Adrenal gland (tissue), 12 donors: Measurements from ENCODE around the gene DLGAP1. TPM values are rescaled to one million over a fixed set of nuclear protein-coding genes. Genes with fewer than 3 reads are reported as not detected.

ENCODE experiments used
- DNase-seq, 7 donors: peaks; one replicate each; pipeline ENCODE4 v3.0.0-alpha.2; 2019 to 2020
- H3K27ac ChIP-seq, 5 donors: fragments of 200-600 bp; sonication (generic) in 4 of 5; 1 replicate in 3 of 5; 2 replicates in 2 of 5; pipeline versions ENCODE4 v1.5.1 to v1.8.0; 2016 to 2020; ENCODE audit warnings: mild to moderate bottlenecking in 1 of 5
- H3K27me3 ChIP-seq: fragments of 200-600 bp; 2 replicates; pipeline ENCODE4 v1.8.0; 2021
- H3K36me3 ChIP-seq, 2 donors: fragments of 200-600 bp; replicated peaks in 1 of 2; 1 replicate in 1 of 2; 2 replicates in 1 of 2; pipeline versions ENCODE4 v1.5.1 to v1.8.0; 2018 to 2022
- H3K4me1 ChIP-seq, 2 donors: fragments of 200-600 bp; replicated peaks in 1 of 2; 1 replicate in 1 of 2; 2 replicates in 1 of 2; pipeline versions ENCODE4 v1.5.1 to v1.8.0; 2018 to 2021
- H3K4me3 ChIP-seq, 4 donors: fragments of 200-600 bp; sonication (generic) in 3 of 4; one replicate each; pipeline ENCODE4 v1.5.1; 2016 to 2018
- H3K9me3 ChIP-seq, 3 donors: fragments of 200-600 bp; sonication (generic) in 1 of 3; replicated peaks in 1 of 3; 1 replicate in 2 of 3; 2 replicates in 1 of 3; pipeline versions ENCODE4 v1.5.1 to v1.8.0; 2016 to 2021
- CTCF ChIP-seq, 6 experiments: fragments of 450-650 bp in 4 of 6; fragments of 200-600 bp in 2 of 6; sonication (generic) in 1 of 6; IDR thresholded peaks; 1 replicate in 5 of 6; 2 replicates in 1 of 6; pipeline versions ENCODE4 v1.5.1 to v1.8.0; 2016 to 2021; ENCODE audit warnings: antibody characterized with exemption in 6 of 6, mild to moderate bottlenecking in 2 of 6, moderate library complexity in 1 of 6
- POLR2A ChIP-seq, 2 donors: fragments of 450-650 bp; IDR thresholded peaks; one replicate each; pipeline ENCODE4 v1.6.1; 2017; ENCODE audit warnings: antibody characterized with exemption in 2 of 2, mild to moderate bottlenecking in 2 of 2, moderate library complexity in 1 of 2
- WGBS, 4 donors: extraction: QIAGEN DNeasy Blood & Tissue Kit in 2 of 4; methylation state at CpG; one replicate each; pipeline versions ENCODE4 v1.1.5 to v1.1.7; 2013 to 2017; 5-methylcytosine and 5-hydroxymethylcytosine counted together
- intact Hi-C, 2 donors: fragments of 100-400 bp; cut with DNase I; formaldehyde crosslinking; loops; one replicate each; pipeline versions ENCODE4 v1.14.1 to v1.15.0; 2022 to 2023
- polyA plus RNA-seq, 3 donors: library from polyadenylated mRNA; stranded (reverse); fragments of 200-250 nt in 2 of 3; fragments of 350-450 nt in 1 of 3; fragmentation: Illumina TruSeq in 1 of 3; extraction: RNeasy Lipid Tissue Mini Kit (QIAGEN cat#74804) in 1 of 3; gene quantifications; one replicate each; pipeline ENCODE4 v1.2.3, GENCODE V29; 2013 to 2014
- total RNA-seq, 9 donors: library from RNA; depleted of rRNA in 4 of 9; stranded (reverse); fragments of >200 nt in 4 of 9; fragments of 120-200 nt in 1 of 9; fragmentation: NEBNext Ultra II Directional in 1 of 9; extraction: Animal tissue kit (Norgen Biotek cat#: 25700) in 1 of 9; gene quantifications; one replicate each; pipeline versions ENCODE4 v1.1.0 to v1.2.4, GENCODE V29; 2013 to 2023
- donor health status: healthy with polysubstance abuse.
- donor health status: Bipolar disorder and iron deficiency.
- donor health status: DM: yes; HTN: yes; CAD: no.
- donor health status: DM: no; HTN: no; CAD: no.
- donor health status: DM: no; HTN: no; CAD: no.
- donor health status: DM: yes; HTN: yes; CAD: no.

DLGAP1 gene
- total and polyA plus RNA-seq, 12 donors: 1.7 to 30.9 (median 12.9) TPM

DNA sequence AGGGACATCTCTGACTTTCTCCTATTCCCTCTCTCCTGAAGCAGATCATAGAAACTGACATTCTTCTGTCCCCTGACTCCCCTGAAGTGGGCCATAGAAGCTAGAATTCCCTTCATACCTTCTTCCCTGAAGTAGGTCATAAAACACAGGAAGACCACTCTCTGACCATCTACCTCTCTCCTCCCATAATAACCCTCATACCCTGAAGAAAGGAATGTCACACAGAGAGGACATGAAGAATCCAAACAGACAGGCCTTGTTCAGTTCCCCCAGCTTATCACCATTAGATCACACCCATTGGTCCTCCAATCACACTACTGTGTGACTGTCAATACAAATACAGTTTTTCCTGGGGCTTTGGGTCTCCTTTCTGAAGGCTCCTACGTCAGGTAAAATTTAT is 347.1 kb downstream of the DLGAP1 start:
- H3K4me1 ChIP-seq: no peaks in the 10 kb centered on the region
- H3K36me3 ChIP-seq: no peaks in the 10 kb centered on the region
- H3K4me3 ChIP-seq: no peak overlapping the region
- TF ChIP-seq POLR2A (IDR thresholded peaks at IDR 0.05) (no peak), CTCF (IDR thresholded peaks at IDR 0.05) (no peak)
- no peaks in the 10 kb centered on the region for H3K27me3 ChIP-seq
- H3K9me3 ChIP-seq: no peaks in the 10 kb centered on the region
- WGBS, 4 donors: 42 to 84% (median 52%) methylated on average over 1 of the region's 1 CpG
- intact Hi-C loops: loop anchor here in 1 of 2 donors (10.0 kb wide), 1 partner anchor 957 kb away; no protein-coding TSS in a partner anchor
- no peak overlapping the region for H3K27ac ChIP-seq
- no peak for DNase-seq

DNA sequence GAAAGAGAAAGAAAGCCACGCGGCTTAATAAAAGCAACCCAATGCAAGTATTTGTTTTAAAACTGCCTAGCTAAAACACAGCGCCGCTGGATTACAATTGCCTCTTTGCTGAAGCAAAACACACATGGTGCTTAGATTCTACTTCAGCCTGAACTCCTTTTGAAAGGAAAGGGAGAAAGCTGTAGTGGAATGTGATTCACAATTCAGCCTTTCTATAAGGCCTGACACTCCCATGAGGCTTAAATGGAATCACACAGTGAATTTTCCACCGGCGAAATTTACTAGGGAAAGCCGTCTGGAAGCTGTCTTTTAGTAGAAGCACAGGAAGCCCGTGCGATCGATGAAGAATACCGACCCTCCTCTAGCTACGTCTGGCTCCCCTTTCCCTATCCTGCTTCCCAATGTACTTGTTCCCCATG is 348.0 kb downstream of the DLGAP1 start:
- H3K4me3 ChIP-seq: no peak overlapping the region
- WGBS, 4 donors: 67 to 71% (median 70%) methylated on average over 12 of the region's 12 CpGs
- no peaks in the 10 kb centered on the region for H3K9me3 ChIP-seq
- H3K27ac ChIP-seq: no peak overlapping the region
- no peaks in the 10 kb centered on the region for H3K27me3 ChIP-seq
- H3K4me1 ChIP-seq: no peaks in the 10 kb centered on the region
- intact Hi-C loops: loop anchor here in 1 of 2 donors (10.0 kb wide), 1 partner anchor 958 kb away; no protein-coding TSS in a partner anchor
- no peaks in the 10 kb centered on the region for H3K36me3 ChIP-seq
- DNase-seq: no peak
- TF ChIP-seq POLR2A (IDR thresholded peaks at IDR 0.05) (no peak), CTCF (IDR thresholded peaks at IDR 0.05) (no peak)

GRCh38 chr18:4106407-4107033 is 348.6 kb downstream of the DLGAP1 start:
- H3K9me3 ChIP-seq: no peaks in the 10 kb centered on the region
- no peaks in the 10 kb centered on the region for H3K36me3 ChIP-seq
- intact Hi-C loops: loop anchor here in 1 of 2 donors (10.0 kb wide), 1 partner anchor 958 kb away; no protein-coding TSS in a partner anchor
- TF ChIP-seq CTCF (IDR thresholded peaks at IDR 0.05): peak; percentile 72 to 82 (median 78)
- no peak for TF ChIP-seq POLR2A (IDR thresholded peaks at IDR 0.05)
- H3K4me1 ChIP-seq: no peaks in the 10 kb centered on the region
- no peak overlapping the region for H3K4me3 ChIP-seq
- DNase-seq: peak; percentile 40 to 92 (median 75)
- no peak overlapping the region for H3K27ac ChIP-seq
- WGBS, 4 donors: 34 to 44% (median 39%) methylated on average over 13 of the region's 13 CpGs
- no peaks in the 10 kb centered on the region for H3K27me3 ChIP-seq

DNA sequence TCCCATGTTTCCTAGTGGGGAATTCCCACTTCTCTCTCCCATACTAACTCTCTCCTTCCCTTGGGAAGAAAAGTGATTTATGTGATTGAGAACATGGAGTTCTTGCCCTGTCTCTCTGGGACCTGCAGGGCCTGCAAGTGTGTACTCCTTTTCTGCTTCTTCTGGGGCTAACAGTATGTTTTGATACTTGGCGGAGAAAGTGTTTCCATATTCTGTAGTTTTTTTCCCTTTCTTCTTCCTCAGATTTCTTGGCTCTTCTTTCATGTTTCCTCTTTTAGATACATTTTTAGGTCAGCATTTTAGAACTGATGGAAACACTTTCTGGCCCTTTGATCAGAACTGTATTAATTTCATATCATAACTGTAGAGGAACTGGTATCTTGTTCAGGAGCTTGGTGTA is 352.2 kb downstream of the DLGAP1 start:
- Histone ChIP-seq H3K27me3 (no peaks in the 10 kb centered on the region), H3K4me1 (no peaks in the 10 kb centered on the region), H3K4me3 (no peak overlapping the region), H3K36me3 (no peaks in the 10 kb centered on the region), H3K27ac (no peak overlapping the region), H3K9me3 (no peaks in the 10 kb centered on the region)
- DNase-seq: no peak
- TF ChIP-seq POLR2A (IDR thresholded peaks at IDR 0.05): no peak
- TF ChIP-seq CTCF (IDR thresholded peaks at IDR 0.05): no peak
- intact Hi-C loops: loop anchor here in 1 of 2 donors (10.0 kb wide), 1 partner anchor 962 kb away; no protein-coding TSS in a partner anchor
- WGBS, 4 donors: 89 to 94% (median 90%) methylated on average over 1 of the region's 1 CpG
